Measurements from ENCODE around the gene MAST2.

DNA sequence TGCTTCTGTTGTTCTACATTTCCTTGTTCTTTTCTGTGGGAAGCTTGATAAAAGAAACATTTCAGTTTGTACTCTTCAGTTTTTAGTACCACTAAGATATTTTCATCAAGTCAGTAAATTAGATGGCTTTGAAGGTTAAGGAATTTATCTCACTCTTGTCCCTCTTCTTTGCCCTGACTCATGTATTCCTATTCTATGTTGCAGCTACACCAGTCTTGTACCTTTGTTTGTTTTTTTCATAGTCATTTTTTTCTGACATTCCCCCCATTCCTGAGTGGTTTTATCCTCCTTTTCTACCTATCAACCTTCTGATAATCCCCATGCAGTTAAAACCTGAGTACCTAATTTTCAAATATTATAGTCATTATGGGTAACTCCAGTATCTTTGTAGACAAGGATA, 65.4 kb downstream of the MAST2 start:
- no peak for TF ChIP-seq EZH2 (IDR thresholded peaks at IDR 0.05; ENCODE audit: insufficient read depth, poor library complexity, severe bottlenecking)
- no peak for TF ChIP-seq EZH2phosphoT487 (IDR thresholded peaks at IDR 0.05; ENCODE audit: insufficient read depth, low read depth)

Measured in GM23248 (cell line).